CD4-positive, alpha-beta T cell (primary cell): ENCODE results near the gene FHOD3. TPM values are rescaled to one million over a fixed set of nuclear protein-coding genes. Genes with fewer than 3 reads are reported as not detected.

Experiments
- ATAC-seq: fragments of 200-7000 bp; cut with Tn5 transposase; one replicate; pipeline ENCODE4 v1.10.0; 2022; ENCODE audit warnings: mild to moderate bottlenecking; ENCODE audit not compliant: poor library complexity
- CTCF ChIA-PET: fragments of 350-600 bp; sonication (Branson Sonifier 250); formaldehyde crosslinking; loops from one replicate; lab custom pipeline; 2021; ENCODE audit warnings: antibody characterized with exemption, inconsistent platforms; lab: Charles Lee
- POLR2A ChIA-PET: fragments of 350-600 bp; sonication (Branson Sonifier 250); formaldehyde crosslinking; loops from one replicate; lab custom pipeline; 2021; ENCODE audit warnings: antibody characterized with exemption, inconsistent platforms; lab: Charles Lee
- DNase-seq, 14 experiments: peaks; one replicate each; pipeline ENCODE4 v3.0.0-alpha.2; 2013 to 2020; ENCODE audit warnings: mixed read lengths in 2 of 14
- H3K27ac ChIP-seq, 2 donors: one replicate each; pipeline versions ENCODE4 v1.5.1 to v1.7.0; 2013; ENCODE audit warnings: low read length in 2 of 2, low read depth in 1 of 2, mild to moderate bottlenecking in 1 of 2
- H3K27me3 ChIP-seq, 2 experiments: 1 replicate in 1 of 2; 2 replicates in 1 of 2; pipeline versions ENCODE4 v1.6.1 to v1.7.0; 2013; ENCODE audit warnings: low read length in 2 of 2, control low read depth in 1 of 2, mild to moderate bottlenecking in 1 of 2, moderate library complexity in 1 of 2; ENCODE audit not compliant: insufficient read depth in 2 of 2, control insufficient read depth in 1 of 2
- H3K36me3 ChIP-seq: one replicate; pipeline ENCODE4 v1.6.1; 2013; ENCODE audit warnings: low read length, control low read depth; ENCODE audit not compliant: insufficient read depth
- H3K4me1 ChIP-seq: one replicate; pipeline ENCODE4 v1.6.1; 2013; ENCODE audit warnings: low read length, control low read depth; ENCODE audit not compliant: insufficient read depth
- H3K4me3 ChIP-seq: one replicate; pipeline ENCODE4 v1.5.1; 2013; ENCODE audit warnings: mild to moderate bottlenecking, low read length, moderate library complexity
- H3K9me3 ChIP-seq, 2 experiments: 1 replicate in 1 of 2; 2 replicates in 1 of 2; pipeline versions ENCODE4 v1.6.1 to v1.7.0; 2013; ENCODE audit warnings: low read length in 2 of 2, mild to moderate bottlenecking in 2 of 2, control low read depth in 1 of 2, moderate library complexity in 1 of 2; ENCODE audit not compliant: control insufficient read depth in 1 of 2, insufficient read depth in 1 of 2
- H3K27ac Mint-ChIP-seq: one replicate; pipeline ENCODE4 v1.8.0; 2020; ENCODE audit warnings: mixed read lengths
- H3K27me3 Mint-ChIP-seq: one replicate; pipeline ENCODE4 v1.8.0; 2021; ENCODE audit warnings: mixed read lengths
- H3K36me3 Mint-ChIP-seq: one replicate; pipeline ENCODE4 v1.8.0; 2021; ENCODE audit warnings: low read depth, mixed read lengths
- H3K4me1 Mint-ChIP-seq: one replicate; pipeline ENCODE4 v1.8.0; 2021; ENCODE audit warnings: low read depth, mixed read lengths
- H3K4me3 Mint-ChIP-seq: one replicate; pipeline ENCODE4 v1.8.0; 2020; ENCODE audit warnings: mild to moderate bottlenecking, mixed read lengths
- H3K9me3 Mint-ChIP-seq: one replicate; pipeline ENCODE4 v1.8.0; 2020; ENCODE audit warnings: mixed read lengths
- CTCF ChIP-seq: fragments of 200-600 bp; IDR thresholded peaks from one replicate; pipeline ENCODE4 v1.8.0; 2022; ENCODE audit warnings: antibody characterized with exemption, mild to moderate bottlenecking
- intact Hi-C, 2 experiments: fragments of 100-400 bp; cut with DNase I in 1 of 2; cut with micrococcal nuclease in 1 of 2; formaldehyde crosslinking; loops; one replicate each; pipeline versions ENCODE4 v1.15.1 to v1.9.0; 2023 to 2025; cut with DNase I, micrococcal nuclease
- total RNA-seq, 174 experiments: library from RNA in 2 of 174; stranded (reverse) in 2 of 174; gene quantifications; one replicate each; pipeline ENCODE4 v1.2.3 and lab custom pipeline; 2021 to 2026

Gene FHOD3
- total RNA-seq, 2 experiments from 2014 or later: not detected

DNA sequence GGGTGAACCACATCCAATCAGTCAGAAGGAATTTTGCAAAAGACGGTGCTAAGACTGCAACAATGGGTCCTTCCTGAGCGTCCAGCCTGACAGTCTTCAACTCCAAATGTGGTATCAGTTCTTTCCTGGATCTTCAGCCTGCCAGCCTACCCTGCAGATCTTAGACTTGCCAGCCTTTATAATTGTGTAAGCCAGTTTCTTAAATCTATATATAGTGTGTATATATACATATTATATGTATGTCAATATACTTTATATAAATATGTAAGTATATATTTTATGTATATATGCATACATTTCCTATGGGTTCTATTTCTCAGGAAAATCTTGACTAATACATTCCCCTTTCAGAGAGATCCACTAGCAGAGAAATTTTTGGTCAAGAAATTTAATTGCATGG is 245.5 kb downstream of the FHOD3 start:
- DNase-seq (no peak), ATAC-seq (no peak)
- no peaks in the 10 kb centered on the region for H3K4me1 ChIP-seq
- POLR2A ChIA-PET: no interaction called here
- CTCF ChIA-PET: no interaction called here
- no peak overlapping the region for H3K4me3 ChIP-seq
- no peak overlapping the region for H3K27ac Mint-ChIP-seq
- no peaks in the 10 kb centered on the region for H3K9me3 Mint-ChIP-seq
- H3K27me3 ChIP-seq: no peaks in the 10 kb centered on the region
- no peaks in the 10 kb centered on the region for H3K36me3 Mint-ChIP-seq
- no peak for TF ChIP-seq CTCF
- intact Hi-C loops: no loop called here
- H3K4me1 Mint-ChIP-seq: no peaks in the 10 kb centered on the region
- H3K27ac ChIP-seq: no peak overlapping the region
- H3K27me3 Mint-ChIP-seq: no peaks in the 10 kb centered on the region
- H3K36me3 ChIP-seq: no peaks in the 10 kb centered on the region
- no peak overlapping the region for H3K4me3 Mint-ChIP-seq
- peaks cover 0 to 15% of the 10 kb centered on the region in 2 experiments for H3K9me3 ChIP-seq

DNA sequence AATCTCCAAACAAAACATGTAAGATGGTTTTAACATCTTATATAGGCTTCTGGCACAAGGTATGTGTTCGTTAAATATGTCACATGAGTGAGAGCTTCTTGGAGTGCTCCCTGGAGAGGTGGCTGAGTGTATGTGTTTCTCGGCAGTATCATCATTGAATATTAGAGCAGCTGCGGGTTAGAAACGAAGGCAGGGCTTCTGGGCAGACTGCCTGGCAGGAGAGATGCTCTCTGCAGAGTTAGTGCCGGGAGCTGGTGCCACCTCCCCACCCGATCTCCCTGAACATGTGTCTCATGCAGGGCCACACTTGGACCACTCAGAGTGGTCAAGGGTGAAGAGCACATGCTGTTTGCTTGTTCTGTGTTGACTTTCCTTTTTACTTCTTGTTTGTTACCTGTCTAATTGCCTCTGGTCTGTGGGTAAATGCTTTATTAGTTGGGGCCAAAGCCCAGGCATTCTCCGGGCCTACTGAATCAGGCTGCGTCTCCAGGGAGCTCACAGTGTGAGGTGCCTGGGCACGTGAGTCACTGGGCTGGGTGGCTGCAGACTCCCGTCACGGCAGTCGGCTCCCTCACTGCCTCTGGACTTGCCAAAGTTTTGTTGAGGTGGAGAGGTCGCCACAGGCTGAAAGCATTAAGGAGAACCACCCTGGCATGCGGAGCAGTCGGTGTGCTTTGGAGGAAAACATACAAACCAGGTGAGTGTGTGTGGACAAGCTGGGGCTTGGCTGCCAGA is 246.6 kb downstream of the FHOD3 start:
- no peaks in the 10 kb centered on the region for H3K36me3 ChIP-seq

DNA sequence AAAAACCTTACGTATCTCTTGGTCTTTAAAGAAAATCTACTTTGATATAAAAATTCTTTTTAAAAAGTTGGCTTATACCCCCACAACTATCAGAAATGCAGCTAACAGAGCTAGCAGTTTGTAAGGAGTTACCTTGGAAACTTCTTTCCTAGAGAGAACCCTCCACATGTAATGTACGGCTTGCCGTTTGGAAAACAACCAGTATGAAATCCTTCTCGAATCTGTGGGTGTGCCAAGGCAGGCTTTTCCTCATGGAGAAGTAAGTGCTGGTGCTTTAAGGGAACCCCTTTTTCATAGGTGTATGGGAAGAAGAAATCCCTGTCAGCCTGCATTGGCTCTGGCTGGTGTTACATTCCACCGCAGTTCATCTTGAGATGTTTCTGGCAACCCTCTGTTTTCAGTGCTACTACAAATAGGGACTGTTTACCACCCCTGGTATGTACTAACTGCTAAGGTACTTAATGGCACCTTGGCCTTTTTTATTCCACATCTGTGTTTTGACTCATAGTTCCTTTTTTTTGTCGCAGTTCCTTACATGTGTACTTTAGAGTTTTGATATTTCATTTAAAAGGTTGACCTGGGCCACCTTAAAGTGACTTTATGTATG is 248.4 kb downstream of the FHOD3 start:
- Mint-ChIP-seq H3K27ac (no peak overlapping the region), H3K9me3 (no peaks in the 10 kb centered on the region), H3K27me3 (no peaks in the 10 kb centered on the region), H3K36me3 (no peaks in the 10 kb centered on the region), H3K4me3 (no peak overlapping the region), H3K4me1 (no peaks in the 10 kb centered on the region)
- no peaks in the 10 kb centered on the region for H3K27me3 ChIP-seq
- H3K27ac ChIP-seq: no peak overlapping the region
- intact Hi-C loops: no loop called here
- H3K36me3 ChIP-seq: no peaks in the 10 kb centered on the region
- no peaks in the 10 kb centered on the region for H3K4me1 ChIP-seq
- no peak for TF ChIP-seq CTCF
- POLR2A ChIA-PET: no interaction called here
- DNase-seq (no peak), ATAC-seq (no peak)
- H3K9me3 ChIP-seq: peaks cover 0 to 15% of the 10 kb centered on the region in 2 experiments
- H3K4me3 ChIP-seq: no peak overlapping the region
- CTCF ChIA-PET: no interaction called here

More for the DNA sequence above, 246.6 kb downstream of the FHOD3 start:
- no peak for TF ChIP-seq CTCF
- no peaks in the 10 kb centered on the region for H3K9me3 Mint-ChIP-seq
- H3K27ac Mint-ChIP-seq: no peak overlapping the region
- H3K27me3 Mint-ChIP-seq: no peaks in the 10 kb centered on the region
- no peak for DNase-seq
- peaks cover 0 to 15% of the 10 kb centered on the region in 2 experiments for H3K9me3 ChIP-seq
- H3K4me1 Mint-ChIP-seq: no peaks in the 10 kb centered on the region
- H3K4me1 ChIP-seq: no peaks in the 10 kb centered on the region
- POLR2A ChIA-PET: no interaction called here
- H3K27me3 ChIP-seq: no peaks in the 10 kb centered on the region
- H3K27ac ChIP-seq: no peak overlapping the region
- H3K36me3 Mint-ChIP-seq: no peaks in the 10 kb centered on the region
- H3K4me3 Mint-ChIP-seq: no peak overlapping the region
- intact Hi-C loops: no loop called here
- no peak for ATAC-seq
- no peak overlapping the region for H3K4me3 ChIP-seq
- CTCF ChIA-PET: interaction anchor here (1.0 kb wide), 1 partner anchor 71 kb away, joined by 3 read pairs; no protein-coding TSS in a partner anchor
